H1 (cell line): ENCODE measurements around the gene NUP205. TPM values are rescaled to one million over a fixed set of nuclear protein-coding genes. Genes with fewer than 3 reads are reported as not detected.

Source experiments
- CTCF ChIA-PET: fragments of 300-600 bp; sonication (Branson Sonifier 250); formaldehyde crosslinking; loops from one replicate; lab custom pipeline; 2021; ENCODE audit not compliant: partially characterized antibody; lab: Charles Lee
- POLR2A ChIA-PET: fragments of 300-600 bp; sonication (Branson Sonifier 250); formaldehyde crosslinking; loops from one replicate; lab custom pipeline; 2021; ENCODE audit warnings: inconsistent platforms; ENCODE audit not compliant: partially characterized antibody; lab: Charles Lee
- DNase-seq, 2 experiments: peaks; one replicate each; pipeline versions ENCODE4 v3.0.0 to v3.0.0-alpha.2; 2010 to 2022; ENCODE audit warnings: low spot score in 2 of 2, low read depth in 1 of 2, mixed read lengths in 1 of 2
- FAIRE-seq: peaks from 2 replicates; lab custom pipeline; 2011; peaks lifted over from hg19 to GRCh38; lab: Jason Lieb, UNC
- H2AFZ ChIP-seq: 2 replicates; pipeline ENCODE4 v1.8.1; 2012; ENCODE audit warnings: low read length, inconsistent platforms
- H2AK5ac ChIP-seq: 2 replicates; pipeline ENCODE4 v1.6.1; 2013; ENCODE audit warnings: low read depth, low read length
- H2BK120ac ChIP-seq: replicated peaks from 2 replicates; pipeline ENCODE3; 2013; ENCODE audit warnings: low read depth, low read length, inconsistent platforms
- H2BK12ac ChIP-seq: 2 replicates; pipeline ENCODE4 v1.6.1; 2013; ENCODE audit warnings: low read depth, low read length
- H2BK15ac ChIP-seq: 2 replicates; pipeline ENCODE4 v1.6.1; 2013; ENCODE audit warnings: low read length
- H2BK20ac ChIP-seq: 2 replicates; pipeline ENCODE4 v1.6.1; 2013; ENCODE audit warnings: low read length
- H2BK5ac ChIP-seq: 2 replicates; pipeline ENCODE4 v1.6.1; 2013; ENCODE audit warnings: low read depth, low read length
- H3K14ac ChIP-seq: 2 replicates; pipeline ENCODE4 v1.6.1; 2013; ENCODE audit warnings: inconsistent platforms; ENCODE audit not compliant: insufficient read length
- H3K18ac ChIP-seq: 2 replicates; pipeline ENCODE4 v1.6.1; 2013; ENCODE audit warnings: low read length; ENCODE audit errors: extremely low read depth
- H3K23ac ChIP-seq: 2 replicates; pipeline ENCODE4 v1.6.1; 2013; ENCODE audit warnings: inconsistent platforms; ENCODE audit not compliant: insufficient read length
- H3K23me2 ChIP-seq: 2 replicates; pipeline ENCODE4 v1.6.1; 2013; ENCODE audit warnings: low read depth, low read length
- H3K27ac ChIP-seq: 2 replicates; pipeline ENCODE4 v1.6.1; 2011; ENCODE audit warnings: low read depth, low read length, inconsistent platforms
- H3K27me3 ChIP-seq, 4 experiments: replicated peaks in 1 of 4; 1 replicate in 1 of 4; 2 replicates in 3 of 4; pipeline versions ENCODE4 v1.6.1 to v1.8.1; 2011 to 2013; ENCODE audit warnings: low read length in 3 of 4, mild to moderate bottlenecking in 3 of 4, inconsistent platforms in 2 of 4, mixed read lengths in 2 of 4, moderate library complexity in 1 of 4; ENCODE audit not compliant: control insufficient read depth in 3 of 4, insufficient read depth in 3 of 4; ENCODE audit errors: extremely low read depth in 1 of 4
- H3K36me3 ChIP-seq, 4 experiments: 2 replicates each; pipeline versions ENCODE4 v1.6.1 to v1.8.1; 2011 to 2013; ENCODE audit warnings: mild to moderate bottlenecking in 4 of 4, low read length in 3 of 4, moderate library complexity in 2 of 4, control low read depth in 1 of 4, inconsistent platforms in 1 of 4; ENCODE audit not compliant: insufficient read depth in 4 of 4, control insufficient read depth in 2 of 4
- H3K4ac ChIP-seq: replicated peaks from 2 replicates; pipeline ENCODE3; 2013; ENCODE audit warnings: low read length, low read depth, mixed read lengths, inconsistent platforms; ENCODE audit not compliant: insufficient read length
- H3K4me1 ChIP-seq, 4 experiments: replicated peaks in 1 of 4; 1 replicate in 1 of 4; 2 replicates in 3 of 4; pipeline versions ENCODE4 v1.6.1 to v1.8.1; 2011 to 2013; ENCODE audit warnings: low read length in 3 of 4, inconsistent platforms in 2 of 4, mixed read lengths in 1 of 4; ENCODE audit not compliant: insufficient read depth in 4 of 4, control insufficient read depth in 3 of 4
- H3K4me2 ChIP-seq, 2 experiments: 2 replicates each; pipeline versions ENCODE4 v1.6.1 to v1.8.1; 2011 to 2013; ENCODE audit warnings: low read depth in 2 of 2, low read length in 2 of 2, control low read depth in 1 of 2, inconsistent platforms in 1 of 2, mild to moderate bottlenecking in 1 of 2; ENCODE audit not compliant: insufficient read depth in 1 of 2
- H3K4me3 ChIP-seq, 4 experiments: fragments of 200-600, 300-600 bp in 1 of 4; sonication (generic), shearing (Covaris generic), sonication (Bioruptor Twin) in 1 of 4; 2 replicates each; pipeline versions ENCODE4 v1.5.1 to v1.8.1; 2011 to 2016; ENCODE audit warnings: low read length in 4 of 4, low read depth in 3 of 4, control low read depth in 2 of 4, inconsistent platforms in 2 of 4, mild to moderate bottlenecking in 2 of 4, mixed read lengths in 1 of 4, moderate library complexity in 1 of 4; ENCODE audit not compliant: insufficient read depth in 2 of 4; ENCODE audit errors: extremely low read depth in 1 of 4
- H3K56ac ChIP-seq: replicated peaks from 2 replicates; pipeline ENCODE3; 2013; ENCODE audit warnings: low read depth, mild to moderate bottlenecking, mixed read lengths, low read length, inconsistent platforms; ENCODE audit not compliant: insufficient read length
- H3K79me1 ChIP-seq: 2 replicates; pipeline ENCODE4 v1.6.1; 2013; ENCODE audit warnings: low read depth, low read length, control low read depth
- H3K79me2 ChIP-seq, 2 experiments: 2 replicates each; pipeline versions ENCODE4 v1.6.1 to v1.8.1; 2012 to 2013; ENCODE audit warnings: low read length in 2 of 2, mild to moderate bottlenecking in 2 of 2, inconsistent platforms in 1 of 2; ENCODE audit not compliant: insufficient read depth in 2 of 2, control insufficient read depth in 1 of 2
- H3K9ac ChIP-seq, 4 experiments: replicated peaks in 1 of 4; 1 replicate in 1 of 4; 2 replicates in 3 of 4; pipeline versions ENCODE4 v1.6.1 to v1.8.1; 2011 to 2013; ENCODE audit warnings: low read depth in 3 of 4, low read length in 3 of 4, control low read depth in 2 of 4, mild to moderate bottlenecking in 2 of 4, moderate library complexity in 2 of 4, inconsistent platforms in 1 of 4; ENCODE audit errors: extremely low read depth in 1 of 4
- H3K9me3 ChIP-seq, 2 experiments: 2 replicates each; pipeline versions ENCODE4 v1.6.1 to v1.8.1; 2012 to 2013; ENCODE audit warnings: mild to moderate bottlenecking in 2 of 2, moderate library complexity in 2 of 2, control low read depth in 1 of 2, inconsistent platforms in 1 of 2, low read depth in 1 of 2, low read length in 1 of 2, mixed read lengths in 1 of 2; ENCODE audit not compliant: insufficient read depth in 2 of 2
- H4K20me1 ChIP-seq, 2 experiments: replicated peaks in 1 of 2; 2 replicates each; pipeline versions ENCODE3 to v1.8.1; 2011 to 2013; ENCODE audit warnings: inconsistent platforms in 2 of 2, low read length in 2 of 2, mild to moderate bottlenecking in 1 of 2; ENCODE audit not compliant: insufficient read depth in 2 of 2, control insufficient read depth in 1 of 2
- H4K5ac ChIP-seq: 2 replicates; pipeline ENCODE4 v1.6.1; 2013; ENCODE audit warnings: low read length, low read depth, mixed read lengths, inconsistent platforms; ENCODE audit not compliant: insufficient read length
- H4K8ac ChIP-seq: 2 replicates; pipeline ENCODE4 v1.8.0; 2013; ENCODE audit warnings: mild to moderate bottlenecking, moderate library complexity, low read length, inconsistent platforms; ENCODE audit not compliant: insufficient read depth; ENCODE audit errors: extremely low read depth
- H4K91ac ChIP-seq: replicated peaks from 2 replicates; pipeline ENCODE3; 2013; ENCODE audit warnings: low read length, mixed read lengths, inconsistent platforms; ENCODE audit not compliant: insufficient read length
- ATF3 ChIP-seq: IDR thresholded peaks from 2 replicates; pipeline ENCODE4 v1.6.1; 2011; ENCODE audit warnings: low read depth, mild to moderate bottlenecking, low read length; ENCODE audit not compliant: insufficient read depth
- EGR1 ChIP-seq: IDR thresholded peaks from 2 replicates; pipeline ENCODE4 v1.6.1; 2011; ENCODE audit warnings: low read depth, low read length, borderline replicate concordance
- KDM5A ChIP-seq: fragments of 200-600 bp; IDR thresholded peaks from 2 replicates; pipeline ENCODE4 v1.7.1; 2012; ENCODE audit warnings: mild to moderate bottlenecking, low read length, inconsistent platforms, mixed read lengths
- TCF12 ChIP-seq: IDR thresholded peaks from 2 replicates; pipeline ENCODE4 v1.6.1; 2011; ENCODE audit warnings: low read depth, mild to moderate bottlenecking, low read length
- WGBS, 2 experiments: shearing (Covaris generic) in 1 of 2; methylation state at CpG; one replicate each; pipeline versions ENCODE4 v1.1.6 to v1.1.7; 2013 to 2015; ENCODE audit warnings: low lambda C conversion rate in 2 of 2, mixed read lengths in 2 of 2, inconsistent platforms in 1 of 2, low coverage in 1 of 2, missing lambda C conversion rate in 1 of 2; ENCODE audit not compliant: insufficient replicate concordance in 2 of 2, insufficient coverage in 1 of 2, insufficient read length in 1 of 2; ENCODE audit errors: extremely low coverage in 1 of 2, missing lambda C conversion rate in 1 of 2; 5-methylcytosine and 5-hydroxymethylcytosine counted together
- polyA plus RNA-seq, 7 experiments: library from polyadenylated mRNA; depleted of rRNA in 3 of 7; stranded (reverse) in 5 of 7; unstranded in 2 of 7; fragments of >200 nt in 5 of 7; fragments of 200-250 nt in 2 of 7; gene quantifications; 1 replicate in 5 of 7; 2 replicates in 1 of 7; 4 replicates in 1 of 7; pipeline versions ENCODE4 v1.2.1 to v1.2.3, GENCODE V29; 2011 to 2013; ENCODE audit warnings: missing spikeins in 2 of 7, mixed read lengths in 2 of 7
- total RNA-seq: library from RNA; stranded (reverse); fragmentation: NEBNext Ultra II Directional; extraction: Animal tissue kit (Norgen Biotek cat#: 25700); gene quantifications from 2 replicates; pipeline ENCODE4 v1.2.1, GENCODE V29; 2021

The NUP205 gene
- total and polyA plus RNA-seq, 2 of the 8 experiments (the other 6 are each of a cell fraction or from before 2014, with no cell fraction given) = 148 to 216 TPM

- ChIA-PET CTCF (interaction anchor here (0.9 to 4.9 kb wide), 4 partner anchors 10 to 27 kb away, joined by 3 to 31 read pairs (median 7); no protein-coding TSS in a partner anchor), POLR2A (interaction anchor here (0.9 kb wide), 1 partner anchor 58 kb away, joined by 3 read pairs; no protein-coding TSS in a partner anchor)
- no peak overlapping the region for H3K9ac ChIP-seq
- no peak overlapping the region for H3K4ac ChIP-seq
- no peak overlapping the region for H2BK5ac ChIP-seq
- no peak overlapping the region for H3K56ac ChIP-seq
- no peak overlapping the region for H2BK120ac ChIP-seq
- H3K23me2 ChIP-seq = no peaks in the 10 kb centered on the region
- H4K20me1 ChIP-seq = peaks cover 0 to 2% of the 10 kb centered on the region in 2 experiments
- H4K5ac ChIP-seq = no peak overlapping the region
- 88% methylated on average over 7 of the region's 7 CpGs; no CpG with 5 or more reads in 1 of the 2 experiments for WGBS, 2 experiments
- no peak for TF ChIP-seq KDM5A
- no peak for TF ChIP-seq TCF12
- no peak for TF ChIP-seq ATF3
- TF ChIP-seq EGR1 = no peak
- H3K23ac ChIP-seq = no peak overlapping the region
- no peak overlapping the region for H4K91ac ChIP-seq
- no peaks in the 10 kb centered on the region for H3K27me3 ChIP-seq
- no peak overlapping the region for H3K27ac ChIP-seq
- H2BK20ac ChIP-seq = no peak overlapping the region
- peaks cover 25 to 93% (median 54%) of the 10 kb centered on the region in 4 experiments for H3K36me3 ChIP-seq
- no peak overlapping the region for H2AK5ac ChIP-seq
- no peak for FAIRE-seq
- H2BK15ac ChIP-seq = no peak overlapping the region
- no peak overlapping the region for H3K18ac ChIP-seq
- no peaks in the 10 kb centered on the region for H3K9me3 ChIP-seq
- H4K8ac ChIP-seq = no peak overlapping the region
- no peak for DNase-seq
- H3K14ac ChIP-seq = no peak overlapping the region
- H3K4me1 ChIP-seq = no peaks in the 10 kb centered on the region
- H3K79me2 ChIP-seq = no peaks in the 10 kb centered on the region
- H3K4me3 ChIP-seq = no peak overlapping the region
- no peak overlapping the region for H3K4me2 ChIP-seq
- no peaks in the 10 kb centered on the region; the same call in 1 of the 2 replicates for H3K79me1 ChIP-seq
- no peak overlapping the region for H2BK12ac ChIP-seq
- H2AFZ ChIP-seq = no peak overlapping the region
Measured at GRCh38 chr7:135618510-135618909, 60.8 kb downstream of the NUP205 start.
